ENCODE results near the gene TIMM44. TPM values are rescaled to one million over a fixed set of nuclear protein-coding genes. Genes with fewer than 3 reads are reported as not detected.

TIMM44 gene
- total and polyA plus RNA-seq, 2 donors = 28.1 to 41.8 TPM

- peaks cover 0 to 5% of the 10 kb centered on the region in 2 donors for H3K9me3 ChIP-seq (ENCODE audit: control insufficient read depth in 2 of 2, insufficient read depth in 1 of 2, low read length in 1 of 2)
- peaks cover 0 to 9% of the 10 kb centered on the region in 2 donors for H3K27me3 ChIP-seq (ENCODE audit: control insufficient read depth in 2 of 2, insufficient read depth in 1 of 2, low read length in 1 of 2)
- peaks cover 13 to 25% of the 10 kb centered on the region in 2 donors for H3K4me1 ChIP-seq (ENCODE audit: control insufficient read depth in 2 of 2, insufficient read depth in 2 of 2, low read length in 2 of 2)
- peak within 1 kb of the TSS; percentile 89 to 95 for H3K27ac ChIP-seq (ENCODE audit: low read depth in 1 of 2, low read length in 1 of 2)
- under 1% methylated on average over 89 of the region's 89 CpGs for WGBS
- H3K4me3 ChIP-seq (ENCODE audit: low read length in 2 of 2) = peak within 1 kb of the TSS; percentile 59 to 79
- DNase-seq (ENCODE audit: low read depth in 6 of 9, low spot score in 9 of 9) = peak; percentile 98 to 100 (median 99)
- H3K36me3 ChIP-seq (ENCODE audit: control insufficient read depth in 2 of 2, insufficient read depth in 2 of 2, low read length in 1 of 2) = peaks cover 7 to 22% of the 10 kb centered on the region in 2 donors
Measured at GRCh38 chr19:7903244-7904073, 40.0 kb downstream of the TIMM44 start, which contains the start of gene MAP2K7. TSS of gene MAP2K7 (plus strand) at chr19:7903877. CDS start at chr19:7903945, 68 bp downstream.

GRCh38 chr19:7902796-7903243, 40.6 kb downstream of the TIMM44 start:
- peaks cover 4 to 16% of the 10 kb centered on the region in 2 donors for H3K36me3 ChIP-seq (ENCODE audit: control insufficient read depth in 2 of 2, insufficient read depth in 2 of 2, low read length in 1 of 2)
- 25% methylated on average over 20 of the region's 20 CpGs for WGBS
- H3K4me1 ChIP-seq (ENCODE audit: control insufficient read depth in 2 of 2, insufficient read depth in 2 of 2, low read length in 2 of 2) = peaks cover 13 to 25% of the 10 kb centered on the region in 2 donors
- DNase-seq (ENCODE audit: low read depth in 6 of 9, low spot score in 9 of 9) = no peak
- peaks cover 0 to 5% of the 10 kb centered on the region in 2 donors for H3K9me3 ChIP-seq (ENCODE audit: control insufficient read depth in 2 of 2, insufficient read depth in 1 of 2, low read length in 1 of 2)
- H3K27ac ChIP-seq (ENCODE audit: low read depth in 1 of 2, low read length in 1 of 2) = peak overlapping the region in 1 of 2 donors; percentile 77
- peak overlapping the region; percentile 59 to 63 for H3K4me3 ChIP-seq (ENCODE audit: low read length in 2 of 2)
- H3K27me3 ChIP-seq (ENCODE audit: control insufficient read depth in 2 of 2, insufficient read depth in 1 of 2, low read length in 1 of 2) = peaks cover 0 to 9% of the 10 kb centered on the region in 2 donors

GRCh38 chr19:7901337-7901736, 42.1 kb downstream of the TIMM44 start:
- no peak for DNase-seq (ENCODE audit: low read depth in 6 of 9, low spot score in 9 of 9)
- H3K27ac ChIP-seq (ENCODE audit: low read depth in 1 of 2, low read length in 1 of 2) = no peak overlapping the region
- whole genome bisulfite sequencing = 96% methylated on average over 7 of the region's 7 CpGs

GRCh38 chr19:7900931-7901330, 42.5 kb downstream of the TIMM44 start:
- Histone ChIP-seq H3K36me3 (ENCODE audit: control insufficient read depth in 2 of 2, insufficient read depth in 2 of 2, low read length in 1 of 2) (peaks cover 0 to 4% of the 10 kb centered on the region in 2 donors), H3K27me3 (ENCODE audit: control insufficient read depth in 2 of 2, insufficient read depth in 1 of 2, low read length in 1 of 2) (peaks cover 0 to 9% of the 10 kb centered on the region in 2 donors), H3K9me3 (ENCODE audit: control insufficient read depth in 2 of 2, insufficient read depth in 1 of 2, low read length in 1 of 2) (peaks cover 0 to 5% of the 10 kb centered on the region in 2 donors), H3K27ac (ENCODE audit: low read depth in 1 of 2, low read length in 1 of 2) (no peak overlapping the region), H3K4me3 (ENCODE audit: low read length in 2 of 2) (no peak overlapping the region), H3K4me1 (ENCODE audit: control insufficient read depth in 2 of 2, insufficient read depth in 2 of 2, low read length in 2 of 2) (peaks cover 12 to 23% of the 10 kb centered on the region in 2 donors)
- DNase-seq (ENCODE audit: low read depth in 6 of 9, low spot score in 9 of 9) = no peak
- WGBS = 90% methylated on average over 3 of the region's 3 CpGs

More at GRCh38 chr19:7901337-7901736, 42.1 kb downstream of the TIMM44 start:
- peaks cover 0 to 5% of the 10 kb centered on the region in 2 donors for H3K9me3 ChIP-seq (ENCODE audit: control insufficient read depth in 2 of 2, insufficient read depth in 1 of 2, low read length in 1 of 2)
- H3K27me3 ChIP-seq (ENCODE audit: control insufficient read depth in 2 of 2, insufficient read depth in 1 of 2, low read length in 1 of 2) = peaks cover 0 to 9% of the 10 kb centered on the region in 2 donors
- H3K4me1 ChIP-seq (ENCODE audit: control insufficient read depth in 2 of 2, insufficient read depth in 2 of 2, low read length in 2 of 2) = peaks cover 13 to 23% of the 10 kb centered on the region in 2 donors
- peaks cover 4 to 7% of the 10 kb centered on the region in 2 donors for H3K36me3 ChIP-seq (ENCODE audit: control insufficient read depth in 2 of 2, insufficient read depth in 2 of 2, low read length in 1 of 2)
- H3K4me3 ChIP-seq (ENCODE audit: low read length in 2 of 2) = no peak overlapping the region

- DNase-seq (ENCODE audit: low read depth in 6 of 9, low spot score in 9 of 9) = no peak
- WGBS = 93% methylated on average over 21 of the region's 21 CpGs
- Histone ChIP-seq H3K4me3 (ENCODE audit: low read length in 2 of 2) (no peak overlapping the region), H3K36me3 (ENCODE audit: control insufficient read depth in 2 of 2, insufficient read depth in 2 of 2, low read length in 1 of 2) (no peaks in the 10 kb centered on the region), H3K27me3 (ENCODE audit: control insufficient read depth in 2 of 2, insufficient read depth in 1 of 2, low read length in 1 of 2) (peaks cover 0 to 12% of the 10 kb centered on the region in 2 donors), H3K4me1 (ENCODE audit: control insufficient read depth in 2 of 2, insufficient read depth in 2 of 2, low read length in 2 of 2) (peaks cover 11 to 23% of the 10 kb centered on the region in 2 donors), H3K9me3 (ENCODE audit: control insufficient read depth in 2 of 2, insufficient read depth in 1 of 2, low read length in 1 of 2) (peaks cover 0 to 5% of the 10 kb centered on the region in 2 donors), H3K27ac (ENCODE audit: low read depth in 1 of 2, low read length in 1 of 2) (no peak overlapping the region)
Measured at GRCh38 chr19:7900401-7900870, 43.0 kb downstream of the TIMM44 start.

- H3K27ac ChIP-seq (ENCODE audit: low read depth in 1 of 2, low read length in 1 of 2) = no peak overlapping the region
- peaks cover 0 to 18% of the 10 kb centered on the region in 2 donors for H3K27me3 ChIP-seq (ENCODE audit: control insufficient read depth in 2 of 2, insufficient read depth in 1 of 2, low read length in 1 of 2)
- 94% methylated on average over 34 of the region's 34 CpGs for WGBS
- DNase-seq (ENCODE audit: low read depth in 6 of 9, low spot score in 9 of 9) = no peak
- no peaks in the 10 kb centered on the region for H3K36me3 ChIP-seq (ENCODE audit: control insufficient read depth in 2 of 2, insufficient read depth in 2 of 2, low read length in 1 of 2)
- H3K9me3 ChIP-seq (ENCODE audit: control insufficient read depth in 2 of 2, insufficient read depth in 1 of 2, low read length in 1 of 2) = peaks cover 0 to 5% of the 10 kb centered on the region in 2 donors
- H3K4me3 ChIP-seq (ENCODE audit: low read length in 2 of 2) = no peak overlapping the region
- peaks cover 10 to 17% of the 10 kb centered on the region in 2 donors for H3K4me1 ChIP-seq (ENCODE audit: control insufficient read depth in 2 of 2, insufficient read depth in 2 of 2, low read length in 2 of 2)
Measured at GRCh38 chr19:7899751-7900378, 43.6 kb downstream of the TIMM44 start.

- H3K4me1 ChIP-seq (ENCODE audit: control insufficient read depth in 2 of 2, insufficient read depth in 2 of 2, low read length in 2 of 2) = peaks cover 4 to 10% of the 10 kb centered on the region in 2 donors
- peaks cover 0 to 5% of the 10 kb centered on the region in 2 donors for H3K9me3 ChIP-seq (ENCODE audit: control insufficient read depth in 2 of 2, insufficient read depth in 1 of 2, low read length in 1 of 2)
- H3K4me3 ChIP-seq (ENCODE audit: low read length in 2 of 2) = no peak overlapping the region
- 93% methylated on average over 16 of the region's 16 CpGs for WGBS
- H3K27me3 ChIP-seq (ENCODE audit: control insufficient read depth in 2 of 2, insufficient read depth in 1 of 2, low read length in 1 of 2) = peaks cover 0 to 26% of the 10 kb centered on the region in 2 donors
- H3K27ac ChIP-seq (ENCODE audit: low read depth in 1 of 2, low read length in 1 of 2) = no peak overlapping the region
- no peaks in the 10 kb centered on the region for H3K36me3 ChIP-seq (ENCODE audit: control insufficient read depth in 2 of 2, insufficient read depth in 2 of 2, low read length in 1 of 2)
- no peak for DNase-seq (ENCODE audit: low read depth in 6 of 9, low spot score in 9 of 9)
Measured at GRCh38 chr19:7898967-7899366, 44.5 kb downstream of the TIMM44 start.

- no peaks in the 10 kb centered on the region for H3K36me3 ChIP-seq (ENCODE audit: control insufficient read depth in 2 of 2, insufficient read depth in 2 of 2, low read length in 1 of 2)
- peaks cover 0 to 22% of the 10 kb centered on the region in 2 donors for H3K27me3 ChIP-seq (ENCODE audit: control insufficient read depth in 2 of 2, insufficient read depth in 1 of 2, low read length in 1 of 2)
- 94% methylated on average over 11 of the region's 11 CpGs for WGBS
- H3K4me1 ChIP-seq (ENCODE audit: control insufficient read depth in 2 of 2, insufficient read depth in 2 of 2, low read length in 2 of 2) = no peaks in the 10 kb centered on the region
- H3K27ac ChIP-seq (ENCODE audit: low read depth in 1 of 2, low read length in 1 of 2) = no peak overlapping the region
- no peak for DNase-seq (ENCODE audit: low read depth in 6 of 9, low spot score in 9 of 9)
- no peak overlapping the region for H3K4me3 ChIP-seq (ENCODE audit: low read length in 2 of 2)
- no peaks in the 10 kb centered on the region for H3K9me3 ChIP-seq (ENCODE audit: control insufficient read depth in 2 of 2, insufficient read depth in 1 of 2, low read length in 1 of 2)
Measured at GRCh38 chr19:7897292-7897691, 46.2 kb downstream of the TIMM44 start.
